Muscle of back (tissue), 11 donors: ENCODE results near the gene SLC13A2. TPM values are rescaled to one million over a fixed set of nuclear protein-coding genes. Genes with fewer than 3 reads are reported as not detected.

ENCODE experiments used
- DNase-seq, 3 donors: peaks; one replicate each; pipeline versions ENCODE4 v3.0.0 to v3.0.0-alpha.2; 2013
- polyA plus RNA-seq, 10 donors: library from polyadenylated mRNA; unstranded; fragments of 120-200 nt; gene quantifications; one replicate each; pipeline ENCODE4 v1.2.1, GENCODE V29; 2013; ENCODE audit not compliant: insufficient read length in 10 of 10

The SLC13A2 gene
- polyA plus RNA-seq, 10 donors, result not detected

GRCh38 chr17:28534740-28535375 is 61.4 kb downstream of the SLC13A2 start:
- no peak for DNase-seq

- no peak for DNase-seq
These were observed 63.2 kb downstream of the SLC13A2 start for GRCh38 chr17:28536532-28537218.

GRCh38 chr17:28537219-28537610 is 63.8 kb downstream of the SLC13A2 start:
- DNase-seq, result no peak

GRCh38 chr17:28538296-28538895 is 65.0 kb downstream of the SLC13A2 start:
- no peak for DNase-seq

GRCh38 chr17:28540231-28540630 is 66.8 kb downstream of the SLC13A2 start:
- no peak for DNase-seq

- no peak for DNase-seq
These were observed 68.0 kb downstream of the SLC13A2 start for GRCh38 chr17:28541439-28541838.

GRCh38 chr17:28544402-28545140 is 71.1 kb downstream of the SLC13A2 start:
- DNase-seq, result no peak

GRCh38 chr17:28545141-28545503 is 71.7 kb downstream of the SLC13A2 start:
- DNase-seq, result no peak

GRCh38 chr17:28545787-28546415 is 72.5 kb downstream of the SLC13A2 start:
- DNase-seq, result no peak

- no peak for DNase-seq
These were observed 73.7 kb downstream of the SLC13A2 start for GRCh38 chr17:28547096-28547622.

Other genes starting within 250 kb of the SLC13A2 start
- 10 to 100 TPM; 15.2 to 34.8 (median 19.7) TPM for gene TMEM97, start 154.4 kb upstream of the SLC13A2 start, polyA plus RNA-seq
- gene IFT20, start 138.2 kb upstream of the SLC13A2 start, polyA plus RNA-seq, result 10 to 100 TPM; 28.0 to 42.7 (median 32.9) TPM
- 10 to 100 TPM; 29.7 to 37.1 (median 33.2) TPM for gene TNFAIP1, start 137.9 kb upstream of the SLC13A2 start, polyA plus RNA-seq
- gene POLDIP2, start 116.1 kb upstream of the SLC13A2 start, polyA plus RNA-seq, result 10 to 100 TPM; 56.1 to 63.1 (median 58.0) TPM
- gene SEBOX, start 108.4 kb upstream of the SLC13A2 start, polyA plus RNA-seq, result not detected
- 1 to 10 TPM in 1 of 10 donors, under 1 TPM in 9; 0.17 to 2.7 (median 0.46) TPM for gene VTN, start 103.3 kb upstream of the SLC13A2 start, polyA plus RNA-seq
- gene SARM1, start 102.0 kb upstream of the SLC13A2 start, polyA plus RNA-seq, result 1 to 10 TPM; 4.8 to 8.5 (median 5.8) TPM
- 1 to 10 TPM; 6.1 to 9.6 (median 8.3) TPM for gene SLC46A1, start 67.4 kb upstream of the SLC13A2 start, polyA plus RNA-seq
- 1 to 10 TPM in 2 of 10 donors, not detected in 8; 2.5 to 3.0 TPM for gene FOXN1, start 32.7 kb downstream of the SLC13A2 start, polyA plus RNA-seq
- gene UNC119, start 79.0 kb downstream of the SLC13A2 start, polyA plus RNA-seq, result 10 to 100 TPM; 10.8 to 19.5 (median 13.1) TPM
- gene PIGS, start 97.9 kb downstream of the SLC13A2 start, polyA plus RNA-seq, result 10 to 100 TPM; 39.9 to 52.0 (median 44.3) TPM
- 1 to 10 TPM in 9 of 10 donors, under 1 TPM in 1; 0.92 to 5.1 (median 1.9) TPM for gene ALDOC, start 103.3 kb downstream of the SLC13A2 start, polyA plus RNA-seq
- gene SPAG5, start 125.4 kb downstream of the SLC13A2 start, polyA plus RNA-seq, result 10 to 100 TPM; 17.8 to 34.4 (median 23.2) TPM
- 10 to 100 TPM in 6 of 10 donors, 1 to 10 TPM in 4; 7.0 to 25.1 (median 12.3) TPM for gene RSKR, start 140.5 kb downstream of the SLC13A2 start, polyA plus RNA-seq
- 10 to 100 TPM; 46.8 to 61.9 (median 56.0) TPM for gene BLTP2, start 171.5 kb downstream of the SLC13A2 start, polyA plus RNA-seq
- gene SDF2, start 188.3 kb downstream of the SLC13A2 start, polyA plus RNA-seq, result 10 to 100 TPM; 31.3 to 48.9 (median 39.7) TPM
- 10 to 100 TPM; 36.8 to 47.7 (median 41.7) TPM for gene SUPT6H, start 188.6 kb downstream of the SLC13A2 start, polyA plus RNA-seq
- gene PROCA1, start 238.2 kb downstream of the SLC13A2 start, polyA plus RNA-seq, result 1 to 10 TPM; 1.7 to 5.3 (median 2.6) TPM
- gene RAB34, start 244.2 kb downstream of the SLC13A2 start, polyA plus RNA-seq, result 100 to 1,000 TPM in 1 of 10 donors, 10 to 100 TPM in 9; 53.1 to 117 (median 77.2) TPM
- gene RPL23A, start 246.3 kb downstream of the SLC13A2 start, polyA plus RNA-seq, result 1,000 to 10,000 TPM; 1,123 to 1,773 (median 1,454) TPM